ENCODE results near the gene CDX1.

Gene CDX1

GRCh38 chr5:150131461-150131860 is 35.1 kb upstream of the CDX1 start:
- no peak overlapping the region for H3K4me3 ChIP-seq (ENCODE audit: insufficient read depth, low read depth, low read length, poor library complexity, severe bottlenecking)
- H3K27ac ChIP-seq (ENCODE audit: insufficient read depth, low read length, poor library complexity, severe bottlenecking) = no peak overlapping the region
- DNase-seq = no peak
- H3K27me3 ChIP-seq (replicated peaks; ENCODE audit: control insufficient read depth, insufficient read depth, low read length, poor library complexity, severe bottlenecking) = no peaks in the 10 kb centered on the region
- H3K9me3 ChIP-seq (ENCODE audit: control insufficient read depth, low read length) = no peaks in the 10 kb centered on the region
- no peaks in the 10 kb centered on the region for H3K36me3 ChIP-seq (ENCODE audit: control insufficient read depth, insufficient read depth, low read length)
- H3K4me1 ChIP-seq (ENCODE audit: control insufficient read depth, insufficient read depth, low read length, poor library complexity, severe bottlenecking) = no peaks in the 10 kb centered on the region

GRCh38 chr5:150131978-150132694 is 34.4 kb upstream of the CDX1 start:
- Histone ChIP-seq H3K4me1 (ENCODE audit: control insufficient read depth, insufficient read depth, low read length, poor library complexity, severe bottlenecking) (no peaks in the 10 kb centered on the region), H3K36me3 (ENCODE audit: control insufficient read depth, insufficient read depth, low read length) (no peaks in the 10 kb centered on the region), H3K27me3 (replicated peaks; ENCODE audit: control insufficient read depth, insufficient read depth, low read length, poor library complexity, severe bottlenecking) (no peaks in the 10 kb centered on the region), H3K27ac (ENCODE audit: insufficient read depth, low read length, poor library complexity, severe bottlenecking) (no peak overlapping the region), H3K9me3 (ENCODE audit: control insufficient read depth, low read length) (no peaks in the 10 kb centered on the region), H3K4me3 (ENCODE audit: insufficient read depth, low read depth, low read length, poor library complexity, severe bottlenecking) (no peak overlapping the region)
- DNase-seq = no peak

GRCh38 chr5:150132740-150133139 is 33.8 kb upstream of the CDX1 start:
- no peak overlapping the region for H3K4me3 ChIP-seq (ENCODE audit: insufficient read depth, low read depth, low read length, poor library complexity, severe bottlenecking)
- H3K27me3 ChIP-seq (replicated peaks; ENCODE audit: control insufficient read depth, insufficient read depth, low read length, poor library complexity, severe bottlenecking) = no peaks in the 10 kb centered on the region
- H3K27ac ChIP-seq (ENCODE audit: insufficient read depth, low read length, poor library complexity, severe bottlenecking) = no peak overlapping the region
- DNase-seq = no peak
- no peaks in the 10 kb centered on the region for H3K9me3 ChIP-seq (ENCODE audit: control insufficient read depth, low read length)
- no peaks in the 10 kb centered on the region for H3K4me1 ChIP-seq (ENCODE audit: control insufficient read depth, insufficient read depth, low read length, poor library complexity, severe bottlenecking)
- H3K36me3 ChIP-seq (ENCODE audit: control insufficient read depth, insufficient read depth, low read length) = no peaks in the 10 kb centered on the region

GRCh38 chr5:150133581-150134197 is 32.9 kb upstream of the CDX1 start:
- Histone ChIP-seq H3K4me3 (ENCODE audit: insufficient read depth, low read depth, low read length, poor library complexity, severe bottlenecking) (no peak overlapping the region), H3K36me3 (ENCODE audit: control insufficient read depth, insufficient read depth, low read length) (no peaks in the 10 kb centered on the region), H3K27me3 (replicated peaks; ENCODE audit: control insufficient read depth, insufficient read depth, low read length, poor library complexity, severe bottlenecking) (no peaks in the 10 kb centered on the region), H3K9me3 (ENCODE audit: control insufficient read depth, low read length) (no peaks in the 10 kb centered on the region), H3K27ac (ENCODE audit: insufficient read depth, low read length, poor library complexity, severe bottlenecking) (no peak overlapping the region), H3K4me1 (ENCODE audit: control insufficient read depth, insufficient read depth, low read length, poor library complexity, severe bottlenecking) (no peaks in the 10 kb centered on the region)
- DNase-seq = no peak

GRCh38 chr5:150134198-150134588 is 32.4 kb upstream of the CDX1 start:
- no peaks in the 10 kb centered on the region for H3K9me3 ChIP-seq (ENCODE audit: control insufficient read depth, low read length)
- no peak overlapping the region for H3K27ac ChIP-seq (ENCODE audit: insufficient read depth, low read length, poor library complexity, severe bottlenecking)
- H3K27me3 ChIP-seq (replicated peaks; ENCODE audit: control insufficient read depth, insufficient read depth, low read length, poor library complexity, severe bottlenecking) = no peaks in the 10 kb centered on the region
- no peaks in the 10 kb centered on the region for H3K36me3 ChIP-seq (ENCODE audit: control insufficient read depth, insufficient read depth, low read length)
- no peak for DNase-seq
- no peaks in the 10 kb centered on the region for H3K4me1 ChIP-seq (ENCODE audit: control insufficient read depth, insufficient read depth, low read length, poor library complexity, severe bottlenecking)
- H3K4me3 ChIP-seq (ENCODE audit: insufficient read depth, low read depth, low read length, poor library complexity, severe bottlenecking) = no peak overlapping the region

GRCh38 chr5:150135557-150136304 is 30.8 kb upstream of the CDX1 start:
- H3K27ac ChIP-seq (ENCODE audit: insufficient read depth, low read length, poor library complexity, severe bottlenecking) = no peak overlapping the region
- no peak for DNase-seq
- no peaks in the 10 kb centered on the region for H3K36me3 ChIP-seq (ENCODE audit: control insufficient read depth, insufficient read depth, low read length)
- no peaks in the 10 kb centered on the region for H3K9me3 ChIP-seq (ENCODE audit: control insufficient read depth, low read length)
- H3K4me1 ChIP-seq (ENCODE audit: control insufficient read depth, insufficient read depth, low read length, poor library complexity, severe bottlenecking) = no peaks in the 10 kb centered on the region
- no peak overlapping the region for H3K4me3 ChIP-seq (ENCODE audit: insufficient read depth, low read depth, low read length, poor library complexity, severe bottlenecking)
- no peaks in the 10 kb centered on the region for H3K27me3 ChIP-seq (replicated peaks; ENCODE audit: control insufficient read depth, insufficient read depth, low read length, poor library complexity, severe bottlenecking)

- Histone ChIP-seq H3K4me1 (ENCODE audit: control insufficient read depth, insufficient read depth, low read length, poor library complexity, severe bottlenecking) (no peaks in the 10 kb centered on the region), H3K27me3 (replicated peaks; ENCODE audit: control insufficient read depth, insufficient read depth, low read length, poor library complexity, severe bottlenecking) (no peaks in the 10 kb centered on the region), H3K4me3 (ENCODE audit: insufficient read depth, low read depth, low read length, poor library complexity, severe bottlenecking) (no peak overlapping the region), H3K9me3 (ENCODE audit: control insufficient read depth, low read length) (no peaks in the 10 kb centered on the region), H3K27ac (ENCODE audit: insufficient read depth, low read length, poor library complexity, severe bottlenecking) (no peak overlapping the region), H3K36me3 (ENCODE audit: control insufficient read depth, insufficient read depth, low read length) (no peaks in the 10 kb centered on the region)
- DNase-seq = no peak
These were observed 30.0 kb upstream of the CDX1 start for GRCh38 chr5:150136305-150137167.

GRCh38 chr5:150137168-150137957 is 29.2 kb upstream of the CDX1 start:
- H3K27ac ChIP-seq (ENCODE audit: insufficient read depth, low read length, poor library complexity, severe bottlenecking) = no peak overlapping the region
- H3K27me3 ChIP-seq (replicated peaks; ENCODE audit: control insufficient read depth, insufficient read depth, low read length, poor library complexity, severe bottlenecking) = no peaks in the 10 kb centered on the region
- H3K4me3 ChIP-seq (ENCODE audit: insufficient read depth, low read depth, low read length, poor library complexity, severe bottlenecking) = no peak overlapping the region
- no peaks in the 10 kb centered on the region for H3K9me3 ChIP-seq (ENCODE audit: control insufficient read depth, low read length)
- no peaks in the 10 kb centered on the region for H3K36me3 ChIP-seq (ENCODE audit: control insufficient read depth, insufficient read depth, low read length)
- no peaks in the 10 kb centered on the region for H3K4me1 ChIP-seq (ENCODE audit: control insufficient read depth, insufficient read depth, low read length, poor library complexity, severe bottlenecking)
- no peak for DNase-seq

GRCh38 chr5:150137997-150138396 is 28.6 kb upstream of the CDX1 start:
- Histone ChIP-seq H3K4me3 (ENCODE audit: insufficient read depth, low read depth, low read length, poor library complexity, severe bottlenecking) (no peak overlapping the region), H3K36me3 (ENCODE audit: control insufficient read depth, insufficient read depth, low read length) (no peaks in the 10 kb centered on the region), H3K4me1 (ENCODE audit: control insufficient read depth, insufficient read depth, low read length, poor library complexity, severe bottlenecking) (no peaks in the 10 kb centered on the region), H3K27ac (ENCODE audit: insufficient read depth, low read length, poor library complexity, severe bottlenecking) (no peak overlapping the region), H3K27me3 (replicated peaks; ENCODE audit: control insufficient read depth, insufficient read depth, low read length, poor library complexity, severe bottlenecking) (no peaks in the 10 kb centered on the region), H3K9me3 (ENCODE audit: control insufficient read depth, low read length) (no peaks in the 10 kb centered on the region)
- no peak for DNase-seq

All from effector memory CD4-positive, alpha-beta T cell (primary cell).